ENCODE measurements around the gene CARD19.

The CARD19 gene

DNA sequence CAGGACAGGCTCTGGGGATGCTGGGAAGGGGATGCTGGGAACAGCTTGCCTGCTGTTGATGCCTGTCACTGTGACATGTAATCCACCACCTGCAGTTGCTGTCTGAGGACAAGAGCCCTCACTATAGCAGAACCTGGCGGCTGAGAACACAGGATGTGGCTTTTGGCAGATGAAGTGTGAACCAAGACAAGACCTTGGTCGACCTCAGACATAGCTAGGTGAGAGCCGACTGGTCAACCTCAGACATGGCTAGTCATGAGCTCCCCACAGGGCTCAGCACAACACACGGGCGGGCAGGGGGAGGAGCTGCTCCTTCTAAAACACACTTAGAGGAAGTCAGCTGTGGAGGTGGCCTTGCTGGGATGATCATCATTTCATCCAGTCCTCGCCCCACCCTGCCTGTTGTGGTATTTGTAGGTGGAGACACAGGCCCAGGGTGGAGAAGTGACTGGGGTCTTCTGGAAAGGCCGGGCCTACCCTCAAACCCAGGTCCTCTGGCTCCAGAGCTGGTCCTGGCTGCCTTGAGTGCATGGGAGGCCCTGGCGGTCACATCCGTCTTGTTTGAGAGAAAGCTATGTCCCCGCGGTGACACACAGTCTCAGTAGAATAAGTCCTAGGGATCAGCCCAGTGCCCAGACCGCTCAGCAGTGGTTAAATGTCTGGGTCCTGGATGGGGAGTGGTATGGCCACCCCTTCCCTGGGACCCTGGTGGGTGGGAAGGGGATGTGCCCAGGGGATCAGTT lies 31.5 kb upstream of the CARD19 start:
- no peak for DNase-seq

DNA sequence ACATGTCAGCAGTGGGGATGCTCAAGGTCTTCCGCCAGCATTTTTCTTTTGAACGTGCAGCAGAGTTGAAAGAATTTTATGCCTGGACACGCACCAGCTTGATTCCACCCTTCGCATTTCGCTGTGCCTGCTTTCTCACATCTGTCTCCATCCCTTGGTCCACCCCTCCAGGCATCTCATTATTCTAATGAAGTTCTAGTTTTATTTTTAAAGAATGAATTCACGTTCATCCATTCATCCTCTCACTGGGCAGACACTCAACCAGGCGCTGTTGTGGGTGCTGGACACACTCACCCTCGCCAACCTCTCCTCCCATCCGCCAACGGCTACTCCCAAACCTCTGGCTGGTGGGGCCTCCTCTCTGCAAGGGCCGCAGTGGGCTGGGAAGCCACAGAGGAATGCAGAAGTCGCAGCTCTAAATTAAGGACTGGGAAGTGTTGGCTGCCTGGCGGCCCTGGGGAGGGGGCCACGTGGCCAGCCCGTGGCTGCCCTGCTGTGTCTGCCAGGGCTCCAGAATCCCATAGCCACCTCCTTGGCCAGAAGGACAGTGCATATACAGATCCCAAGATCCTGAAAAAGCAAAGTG lies 30.8 kb upstream of the CARD19 start:
- DNase-seq: no peak

DNA sequence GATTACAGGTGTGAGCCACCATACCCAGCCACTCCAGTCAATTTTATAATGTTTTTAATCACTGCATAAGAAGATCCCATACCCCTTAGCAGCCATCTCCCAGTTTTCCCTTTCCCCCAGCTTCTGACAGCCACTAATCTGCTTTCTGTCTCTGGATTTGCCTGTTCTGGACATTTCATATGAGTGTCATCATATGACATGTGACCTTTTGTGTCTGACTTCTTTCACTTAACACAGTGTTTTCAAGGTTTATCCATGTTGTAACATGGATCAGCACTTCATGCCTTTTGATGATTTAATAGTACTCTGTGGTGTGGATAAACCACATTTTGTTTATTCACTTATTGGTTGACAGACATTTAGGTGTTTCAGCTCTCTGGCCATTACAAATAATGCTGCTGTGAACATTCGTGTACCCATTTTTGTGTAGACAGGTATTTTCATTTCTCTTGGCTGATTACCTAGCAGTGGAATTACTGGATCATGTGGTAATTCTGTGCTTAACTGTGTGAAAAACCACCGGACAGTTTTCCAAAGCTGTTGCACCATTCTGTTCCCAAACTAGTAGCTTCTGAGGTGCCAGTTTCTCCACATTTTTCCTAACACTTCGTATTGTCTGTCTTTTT lies 28.9 kb upstream of the CARD19 start:
- DNase-seq: no peak

DNA sequence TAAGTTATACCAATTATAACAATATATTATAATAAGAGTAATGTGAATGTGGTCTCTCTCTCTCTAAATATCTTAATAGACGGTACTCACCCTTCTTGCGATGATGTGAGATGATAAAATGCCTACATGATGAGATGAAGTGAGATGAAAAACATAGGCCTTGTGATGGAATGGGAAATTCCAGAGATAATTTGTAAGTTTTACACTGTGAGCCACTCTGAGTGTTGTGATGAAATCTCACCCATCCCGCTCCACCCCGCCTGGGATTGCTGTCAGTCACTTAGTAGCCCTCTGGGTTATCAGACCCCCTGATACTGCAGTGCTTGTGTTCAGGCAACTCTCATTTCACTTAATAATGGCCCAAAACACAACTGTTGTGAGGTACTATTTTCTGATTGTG lies 27.1 kb upstream of the CARD19 start:
- DNase-seq: no peak

DNA sequence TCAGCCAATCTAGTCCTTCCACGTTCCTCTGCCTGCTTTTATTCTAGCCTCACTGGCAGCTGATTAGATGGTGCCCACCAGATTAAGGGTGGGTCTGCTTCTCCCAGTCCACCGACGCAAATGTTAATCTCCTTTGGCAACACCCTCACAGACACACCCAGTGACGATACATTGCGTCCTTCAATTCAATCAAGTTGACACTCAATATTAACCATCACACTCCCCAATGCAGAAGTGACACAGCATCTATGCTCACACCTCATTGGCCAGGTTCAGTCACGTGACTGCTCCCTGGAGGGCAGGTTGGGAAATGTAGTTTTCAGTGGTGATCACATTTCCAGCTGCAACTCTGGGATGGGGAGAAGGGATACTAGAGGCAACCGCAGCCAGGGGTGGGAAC lies 24.6 kb upstream of the CARD19 start:
- DNase-seq: no peak

DNA sequence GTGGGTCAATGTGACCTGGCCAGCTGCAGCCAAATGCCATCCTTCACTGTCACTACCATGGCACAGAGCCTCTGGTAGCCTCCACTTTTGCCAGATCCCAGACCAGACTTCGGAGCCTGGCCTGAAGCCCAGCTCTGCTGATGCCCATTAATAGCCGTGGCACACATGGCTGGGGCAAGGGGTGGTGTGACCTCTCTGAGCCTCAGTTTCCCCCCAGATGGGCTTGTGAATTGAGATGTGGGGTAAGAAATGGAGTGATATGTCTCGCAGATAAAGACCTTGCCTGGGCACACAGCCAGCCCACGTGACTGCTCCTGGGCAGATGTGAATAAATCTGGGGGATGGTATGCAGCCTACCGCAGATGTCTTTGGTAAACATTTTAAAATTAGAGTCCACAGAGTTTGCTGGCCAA lies 23.6 kb upstream of the CARD19 start:
- DNase-seq: no peak

DNA sequence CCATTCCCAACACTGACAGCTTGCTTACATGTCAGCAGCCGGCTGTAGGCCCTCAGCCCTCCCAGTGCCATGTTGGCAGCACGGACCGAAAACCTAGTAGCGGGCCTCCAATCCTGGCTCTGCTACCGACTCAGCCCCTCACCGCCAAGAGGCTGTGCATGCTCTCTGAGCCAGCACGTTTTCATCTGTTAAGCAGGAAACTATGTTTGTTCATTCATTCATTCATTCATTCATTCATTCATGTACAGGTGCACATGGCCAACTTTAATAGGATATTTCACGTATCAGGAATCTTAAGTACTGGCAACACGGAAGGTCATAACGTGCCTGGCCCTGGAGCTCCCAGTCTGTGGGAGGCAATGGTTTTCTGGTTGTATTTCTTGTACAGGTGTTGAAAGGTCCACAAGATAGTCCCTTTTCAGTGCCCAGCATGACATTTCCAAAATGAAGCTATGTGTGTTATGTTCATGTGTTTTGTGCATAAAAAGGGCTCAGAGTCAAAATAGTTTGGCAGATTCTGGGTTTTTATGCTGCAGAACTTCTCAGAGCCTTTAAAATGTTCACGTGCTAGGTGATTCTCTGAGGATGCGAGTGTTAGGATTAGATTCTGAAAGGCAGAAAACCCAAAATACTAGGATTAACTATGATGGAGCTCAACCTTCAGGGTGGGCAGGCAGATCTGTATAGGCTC lies 19.8 kb upstream of the CARD19 start:
- DNase-seq: no peak

DNA sequence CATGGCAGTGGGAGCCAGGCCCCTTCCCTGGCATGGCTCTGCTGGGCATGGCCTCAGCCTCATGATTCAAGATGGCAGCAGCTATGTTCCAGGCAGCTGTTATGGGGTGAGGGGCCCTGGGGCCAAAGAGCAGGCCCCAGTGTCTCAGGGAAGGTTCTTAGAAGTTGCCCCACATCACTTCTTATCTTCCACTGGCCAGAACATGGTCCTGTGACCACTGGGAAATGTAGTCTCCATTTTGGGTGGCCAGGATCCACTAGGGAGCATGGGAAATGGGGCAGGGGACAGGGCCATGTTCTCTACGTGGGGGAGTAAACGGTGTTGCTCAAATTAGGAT lies 19.3 kb upstream of the CARD19 start:
- DNase-seq: no peak

DNA sequence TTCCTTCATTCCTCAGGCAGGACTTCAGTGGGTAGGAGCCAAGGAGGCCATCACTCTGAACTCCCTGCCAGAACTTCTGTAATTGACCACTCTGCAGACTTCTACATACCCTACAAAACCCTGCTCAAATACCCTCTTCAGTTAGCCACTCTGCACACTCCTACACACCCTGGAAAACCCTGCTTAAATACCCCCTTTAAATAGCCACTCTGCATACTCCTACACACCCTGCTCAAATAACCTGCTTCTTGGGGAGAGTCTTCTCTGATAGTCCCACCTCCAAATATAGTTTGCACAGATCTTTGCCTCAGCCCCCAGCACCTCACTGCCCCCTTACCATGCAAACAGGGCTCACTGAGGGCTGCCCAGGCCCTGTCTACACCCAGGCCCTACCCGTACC lies 18.6 kb upstream of the CARD19 start:
- DNase-seq: no peak

DNA sequence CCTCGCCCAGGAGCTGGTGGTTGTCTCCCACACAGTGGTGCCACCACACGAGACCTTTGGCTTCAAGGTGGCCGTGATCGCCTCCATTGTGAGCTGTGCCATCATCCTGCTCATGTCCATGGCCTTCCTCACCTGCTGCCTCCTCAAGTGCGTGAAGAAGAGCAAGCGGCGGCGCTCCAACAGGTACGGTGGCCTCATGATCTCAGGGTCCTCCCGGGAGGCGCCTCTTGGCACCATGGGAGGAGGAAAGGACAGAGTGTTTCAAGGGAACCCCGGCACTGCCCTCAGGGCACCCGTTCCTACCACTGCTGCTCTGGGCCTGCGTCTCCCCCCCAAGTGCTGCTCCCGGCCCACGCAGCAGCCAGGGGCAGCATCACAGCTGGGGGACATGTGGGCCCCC lies 18.2 kb upstream of the CARD19 start:
- DNase-seq: no peak

DNA sequence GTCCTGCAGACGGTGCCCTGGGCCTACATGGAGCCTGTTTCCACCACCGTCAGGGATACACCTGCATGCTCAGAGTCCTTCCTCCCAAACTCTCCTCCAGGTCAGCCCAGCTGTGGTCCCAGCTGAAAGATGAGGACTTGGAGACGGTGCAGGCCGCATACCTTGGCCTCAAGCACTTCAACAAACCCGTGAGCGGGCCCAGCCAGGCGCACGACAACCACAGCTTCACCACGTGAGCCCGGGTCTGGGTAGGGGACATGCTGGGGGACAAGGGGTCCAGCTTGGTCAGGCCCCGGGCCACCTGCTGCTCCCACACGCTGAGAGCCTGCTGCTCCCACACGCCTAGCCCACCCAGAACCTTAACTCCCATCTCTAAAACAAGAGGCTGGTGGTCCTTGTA lies 16.6 kb upstream of the CARD19 start:
- DNase-seq: no peak

DNA sequence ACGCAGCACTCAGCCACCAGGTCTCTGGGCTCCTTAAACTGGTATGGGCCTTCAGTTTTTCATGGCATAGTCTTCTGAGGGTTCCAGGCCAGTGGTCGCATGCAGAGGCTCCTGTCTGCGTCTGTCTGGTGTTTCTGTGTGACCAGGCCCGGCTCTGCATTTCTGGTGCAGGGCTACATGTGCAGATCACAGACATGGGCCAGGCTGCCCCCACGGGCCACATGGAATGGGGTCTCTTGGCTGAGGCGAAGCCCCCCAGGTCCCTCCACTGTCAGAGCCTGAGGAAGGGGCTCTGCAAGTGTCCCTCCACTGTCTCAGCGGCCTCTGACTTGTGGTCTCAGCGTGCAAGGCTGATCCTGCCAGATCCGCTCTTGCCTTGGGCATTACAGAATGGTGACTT lies 15.6 kb upstream of the CARD19 start:
- no peak for DNase-seq

DNA sequence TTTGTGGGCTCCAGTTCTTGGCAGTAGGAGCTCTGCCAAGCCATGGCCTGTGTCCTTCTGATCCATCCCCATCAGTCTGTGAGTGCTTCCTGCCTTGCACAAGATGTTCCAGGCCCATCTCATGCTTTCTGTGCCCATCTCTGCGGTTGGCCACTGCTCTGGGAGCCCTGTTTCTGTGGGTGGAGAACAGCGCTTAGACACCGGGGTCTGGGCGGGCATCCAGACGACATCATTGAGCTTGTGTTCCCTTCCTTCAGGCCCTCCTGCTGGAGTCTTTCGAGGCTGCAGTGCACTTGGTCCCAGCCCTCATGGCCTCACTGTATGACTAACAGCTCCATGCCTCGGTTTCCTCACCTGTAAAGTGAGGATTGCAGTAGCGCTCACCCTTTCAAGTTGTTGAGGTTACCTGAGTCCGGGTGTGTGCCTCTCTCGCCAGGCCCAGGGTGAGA lies 14.9 kb upstream of the CARD19 start:
- no peak for DNase-seq

DNA sequence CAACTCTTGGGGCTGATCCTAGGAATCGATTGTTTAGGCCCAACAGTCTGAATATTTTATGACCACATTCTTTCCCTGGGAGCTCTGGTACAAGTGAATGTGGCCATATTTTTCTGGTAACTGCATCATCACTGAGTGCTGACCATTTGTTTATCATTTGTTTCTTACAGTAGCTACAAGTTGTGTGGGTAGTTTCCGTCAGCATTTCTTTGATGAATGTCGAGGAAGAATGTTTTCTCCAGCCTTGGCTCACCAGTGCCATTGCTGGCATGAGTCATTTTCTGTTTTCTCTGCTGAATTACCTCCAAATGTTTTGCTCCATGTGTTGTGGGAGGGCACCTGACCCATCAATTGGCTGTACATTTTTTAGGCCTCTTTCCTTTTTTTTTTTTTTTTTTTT lies 14.1 kb upstream of the CARD19 start:
- DNase-seq: no peak

DNA sequence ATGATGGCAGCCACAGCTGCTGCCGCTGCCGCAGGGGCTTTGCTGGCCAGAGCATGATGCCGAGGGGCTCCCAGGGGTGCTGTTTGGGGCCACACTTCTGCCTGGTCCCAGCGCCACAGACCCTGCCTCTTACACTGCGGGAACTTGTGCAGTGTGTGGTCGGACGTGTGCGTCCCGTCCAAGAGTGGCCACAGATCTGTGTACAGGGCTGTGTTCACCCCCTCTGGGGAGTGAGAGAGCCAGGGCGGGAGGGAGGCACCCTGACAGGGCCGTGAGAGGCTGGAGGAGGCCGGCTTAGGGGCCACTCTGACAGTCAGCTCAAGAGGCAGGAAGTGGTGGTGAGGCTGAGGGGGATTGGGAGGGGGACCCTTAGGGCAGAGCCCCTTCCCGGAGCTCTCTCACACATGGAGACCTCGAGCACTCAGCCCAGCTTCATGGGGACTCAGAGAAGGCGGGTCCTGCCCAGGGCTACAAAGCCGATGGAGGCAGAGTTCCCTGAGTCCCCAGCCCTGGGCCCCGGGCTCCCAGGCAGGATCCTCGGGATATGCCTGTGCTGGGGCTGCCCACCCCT lies 13.1 kb upstream of the CARD19 start:
- no peak for DNase-seq

DNA sequence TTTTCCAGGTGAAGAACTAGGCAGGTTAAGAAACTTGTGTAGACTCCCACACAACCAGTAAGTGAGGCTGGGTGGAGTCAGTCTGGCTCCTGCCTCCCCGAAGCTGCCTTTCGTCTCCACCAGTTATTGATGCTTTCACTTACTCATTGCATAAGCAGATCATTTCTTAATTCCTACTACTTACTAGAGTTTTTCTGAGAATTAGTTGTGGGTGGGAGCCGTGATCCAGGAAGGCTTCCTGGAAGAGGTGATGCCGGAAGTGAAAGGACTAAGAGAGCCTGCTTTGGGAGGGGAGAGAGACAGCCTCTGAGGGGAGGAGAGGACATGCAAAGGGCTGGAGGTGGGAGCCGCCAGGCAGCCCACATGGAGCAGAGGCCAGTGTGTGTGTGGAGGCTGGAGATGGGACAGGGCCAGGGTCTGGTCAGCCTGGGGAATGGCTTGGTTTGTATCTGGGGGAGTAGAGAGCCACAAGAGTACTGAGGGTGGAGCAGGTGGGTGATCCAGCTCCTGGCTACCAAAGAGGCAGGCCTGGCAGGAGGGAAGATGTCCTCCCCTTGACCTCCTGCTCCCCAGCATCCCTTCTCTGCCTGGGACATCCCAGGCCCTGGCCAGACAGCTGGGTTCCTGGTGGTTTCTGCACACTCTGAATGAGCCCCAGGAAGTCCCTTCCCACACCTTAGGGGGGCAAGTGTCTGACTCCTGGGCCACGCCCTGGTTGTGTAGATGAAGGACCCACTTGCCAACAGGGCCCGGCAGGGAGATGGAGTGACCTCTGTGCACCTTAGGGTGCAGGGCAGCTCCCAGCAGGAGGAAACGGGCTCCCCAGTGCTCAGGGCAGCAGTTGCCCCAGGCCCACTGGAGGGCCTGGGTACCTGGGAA lies 12.2 kb upstream of the CARD19 start:
- DNase-seq: no peak

DNA sequence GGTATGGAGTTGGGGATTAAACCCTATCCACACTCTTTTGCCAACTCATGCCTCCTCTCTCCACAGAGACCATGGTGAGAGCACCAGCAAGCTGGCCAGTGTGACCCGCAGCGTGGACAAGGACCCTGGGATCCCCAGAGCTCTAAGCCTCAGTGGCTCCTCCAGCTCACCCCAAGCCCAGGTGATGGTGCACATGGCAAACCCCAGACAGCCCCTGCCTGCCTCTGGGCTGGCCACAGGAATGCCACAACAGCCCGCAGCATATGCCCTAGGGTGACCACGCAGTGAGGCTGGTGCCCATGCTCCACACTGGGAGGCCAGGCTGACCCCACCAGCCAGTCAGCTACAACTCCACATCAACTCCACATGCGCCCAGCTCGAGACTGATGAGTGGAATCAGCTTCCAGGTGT lies 11.5 kb upstream of the CARD19 start:
- DNase-seq: no peak

DNA sequence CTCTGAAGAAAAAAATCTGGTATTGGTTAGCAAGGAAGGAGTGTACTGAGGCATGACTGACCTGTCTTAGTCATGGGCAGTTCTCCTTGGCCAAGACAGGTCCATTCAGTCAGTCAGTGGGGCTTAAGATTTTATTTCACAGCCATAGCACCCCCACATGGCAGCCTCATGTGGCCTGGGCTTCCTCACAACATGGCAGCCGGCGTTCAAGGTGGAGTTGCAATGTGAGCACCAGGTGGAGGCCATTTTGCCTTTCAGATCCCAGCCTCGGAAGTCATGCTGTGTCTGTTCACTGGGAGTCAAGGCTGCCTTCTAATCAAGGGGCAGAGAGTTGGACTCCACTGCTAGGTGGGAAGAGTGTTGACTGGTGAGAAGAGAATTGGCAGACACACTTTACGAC lies 10.3 kb upstream of the CARD19 start:
- no peak for DNase-seq

DNA sequence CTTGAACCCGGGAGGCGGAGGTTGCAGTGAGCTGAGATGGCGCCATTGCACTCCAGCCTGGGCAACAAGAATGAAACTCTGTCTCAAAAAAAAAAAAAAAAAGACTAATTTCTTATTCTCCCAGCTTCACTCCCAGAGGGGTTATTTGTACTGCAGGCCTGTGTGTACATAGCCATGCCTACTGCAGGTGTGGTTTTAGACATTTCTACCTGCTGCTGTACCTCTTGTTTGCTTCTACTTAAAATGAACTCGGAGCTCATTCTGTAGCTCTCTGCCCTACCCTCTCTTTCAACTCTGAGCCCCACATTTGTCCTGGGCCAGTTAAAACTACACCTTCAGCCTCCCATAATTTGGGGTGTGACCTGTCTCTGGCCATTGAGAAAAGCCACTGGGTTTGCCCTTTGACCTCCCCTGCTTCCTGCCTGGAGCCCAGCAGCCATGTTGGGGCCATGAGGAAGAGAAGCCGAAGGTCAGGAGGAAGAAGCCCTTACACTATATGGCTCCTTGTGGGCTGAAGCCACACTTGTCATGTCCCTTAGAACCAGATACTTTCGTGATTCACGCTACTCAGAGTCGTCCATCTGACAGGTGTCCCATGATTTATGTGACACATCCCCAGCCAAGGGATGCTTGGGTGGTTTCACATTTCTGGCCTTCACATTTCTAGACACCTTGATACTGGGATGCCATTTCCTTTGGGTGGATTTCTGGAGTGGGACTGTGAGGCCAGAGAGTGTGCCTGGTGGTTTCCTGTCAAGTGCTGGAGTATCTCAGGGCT lies 9.4 kb upstream of the CARD19 start:
- DNase-seq: no peak

DNA sequence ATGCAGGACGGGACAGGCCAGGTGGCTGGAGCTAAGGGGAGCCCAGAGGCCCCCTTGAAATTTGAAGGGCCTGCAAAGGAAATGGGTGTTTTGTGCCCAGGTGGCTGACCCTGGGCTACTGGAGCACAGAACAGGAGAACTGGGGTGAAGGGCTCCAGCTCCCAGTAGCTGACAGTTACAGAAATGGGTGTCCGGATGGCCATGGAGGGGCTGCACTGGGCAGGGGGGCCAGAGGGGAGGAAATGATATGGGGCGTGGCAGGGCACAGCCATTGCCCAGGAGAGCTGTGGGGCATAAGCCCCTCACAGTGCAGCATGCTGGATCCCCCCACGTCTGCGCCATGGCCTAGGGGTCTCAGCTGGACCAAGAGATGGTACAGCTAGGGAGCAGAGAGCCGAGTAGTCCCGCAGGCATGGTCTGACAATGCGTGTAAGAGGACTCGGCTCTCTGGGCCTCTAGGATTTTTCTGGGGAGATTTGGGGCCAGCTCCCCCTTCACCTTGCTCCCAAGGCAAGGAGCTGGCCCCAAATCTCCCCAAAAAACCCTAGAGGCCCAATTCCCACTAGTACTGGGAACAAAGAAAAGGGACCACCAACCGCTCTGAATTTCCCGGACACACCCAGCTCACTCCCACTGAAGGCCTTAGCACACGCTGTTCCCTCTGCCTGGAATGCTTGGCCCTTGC lies 7.9 kb upstream of the CARD19 start:
- DNase-seq: no peak

DNA sequence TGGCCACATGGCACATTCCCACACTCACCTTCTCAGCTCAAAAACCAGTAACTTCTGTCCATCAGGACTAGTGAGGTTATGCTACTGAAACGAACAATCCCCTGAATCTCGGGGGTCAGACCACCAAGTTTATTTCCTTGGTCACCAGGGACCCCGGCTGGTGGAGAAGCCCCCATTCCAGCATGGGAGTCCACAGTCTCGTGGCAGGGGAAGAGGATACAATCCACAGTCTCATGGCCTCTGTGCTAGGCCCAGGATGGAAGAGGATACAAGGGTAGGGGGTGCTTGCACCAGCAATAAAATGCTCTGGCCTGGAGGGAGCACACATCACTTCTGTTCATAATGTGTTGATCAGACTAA lies 7.4 kb upstream of the CARD19 start:
- no peak for DNase-seq

Measured in NCI-H1417 treated with DMSO at 0.1 percent for 48 hours (cell line).